Pons (tissue), 1 donor: ENCODE data around the gene DPP7.
A peak's percentile ranks its signal among the peaks of the same experiment; 100 is the strongest.

Experiments used
- DNase-seq: peaks from one replicate; pipeline ENCODE4 v3.0.0-alpha.2; 2016; ENCODE audit warnings: low spot score

DPP7 gene

GRCh38 chr9:137114613-137115393, at the start of gene DPP7:
TSS of gene DPP7 (minus strand) at chr9:137114733. CDS start at chr9:137114713, 20 bp downstream.
- DNase-seq: peak; percentile 63

- no peak for DNase-seq
These were observed 49.3 kb upstream of the DPP7 start for GRCh38 chr9:137163805-137164204.

GRCh38 chr9:137163365-137163715, 48.8 kb upstream of the DPP7 start:
- DNase-seq: no peak

GRCh38 chr9:137162505-137163364, 48.2 kb upstream of the DPP7 start:
- DNase-seq: no peak

GRCh38 chr9:137161558-137162486, 47.3 kb upstream of the DPP7 start:
- DNase-seq: no peak

GRCh38 chr9:137160716-137161557, 46.4 kb upstream of the DPP7 start:
- DNase-seq: no peak

GRCh38 chr9:137160054-137160425, 45.5 kb upstream of the DPP7 start:
- no peak for DNase-seq

GRCh38 chr9:137159105-137160053, 44.8 kb upstream of the DPP7 start:
- DNase-seq: no peak

- DNase-seq: no peak
These were observed 44.1 kb upstream of the DPP7 start for GRCh38 chr9:137158625-137159024.

- DNase-seq: no peak
These were observed 43.3 kb upstream of the DPP7 start for GRCh38 chr9:137157618-137158415.

- DNase-seq: no peak
These were observed 42.2 kb upstream of the DPP7 start for GRCh38 chr9:137156567-137157375.

GRCh38 chr9:137152844-137153405, 38.4 kb upstream of the DPP7 start:
- DNase-seq: no peak

GRCh38 chr9:137150617-137151457, 36.3 kb upstream of the DPP7 start:
- no peak for DNase-seq

GRCh38 chr9:137149942-137150616, 35.5 kb upstream of the DPP7 start:
- DNase-seq: no peak

GRCh38 chr9:137149363-137149762, 34.8 kb upstream of the DPP7 start:
- no peak for DNase-seq

GRCh38 chr9:137148661-137149060, 34.1 kb upstream of the DPP7 start:
- no peak for DNase-seq

- no peak for DNase-seq
These were observed 33.7 kb upstream of the DPP7 start for GRCh38 chr9:137148242-137148641.
